OCI-LY1 (cell line): ENCODE measurements around the gene PRKACA.

Source experiments
- H2AFZ ChIP-seq: fragments of 200-600 bp; sonication (generic), shearing (Covaris generic); 2 replicates; pipeline ENCODE4 v1.6.0; 2014; ENCODE audit warnings: antibody characterized with exemption, mild to moderate bottlenecking, low read length
- H3F3A ChIP-seq: fragments of 200-600 bp; sonication (generic), shearing (Covaris generic); 2 replicates; pipeline ENCODE4 v1.6.0; 2014; ENCODE audit warnings: mild to moderate bottlenecking, antibody characterized with exemption, low read length, moderate library complexity; ENCODE audit not compliant: insufficient read depth
- H3K27ac ChIP-seq: fragments of 200-600 bp; sonication (generic); 2 replicates; pipeline ENCODE4 v1.5.1; 2014; ENCODE audit warnings: low read length, mixed run types, mild to moderate bottlenecking, low read depth; ENCODE audit not compliant: poor library complexity, severe bottlenecking
- H3K27me3 ChIP-seq: fragments of 200-600 bp; sonication (generic); 2 replicates; pipeline ENCODE4 v1.6.0; 2014; ENCODE audit warnings: antibody characterized with exemption, mild to moderate bottlenecking, low read length, moderate library complexity; ENCODE audit not compliant: insufficient read depth
- H3K36me3 ChIP-seq: fragments of 200-600 bp; sonication (generic); 2 replicates; pipeline ENCODE4 v1.6.1; 2014; ENCODE audit warnings: mild to moderate bottlenecking, antibody characterized with exemption, low read length, moderate library complexity, mixed read lengths; ENCODE audit not compliant: insufficient read depth
- H3K4me1 ChIP-seq: fragments of 200-600 bp; sonication (generic); 2 replicates; pipeline ENCODE4 v1.5.1; 2014; ENCODE audit warnings: mild to moderate bottlenecking, low read length, moderate library complexity; ENCODE audit not compliant: insufficient read depth, severe bottlenecking
- H3K4me2 ChIP-seq: fragments of 200-600 bp; sonication (generic), shearing (Covaris generic); 2 replicates; pipeline ENCODE4 v1.6.1; 2014; ENCODE audit warnings: low read length
- H3K4me3 ChIP-seq: fragments of 200-600 bp; sonication (generic); 2 replicates; pipeline ENCODE4 v1.5.1; 2014; ENCODE audit warnings: low read length, low read depth, mild to moderate bottlenecking, mixed read lengths; ENCODE audit not compliant: poor library complexity, severe bottlenecking
- H3K79me2 ChIP-seq: fragments of 200-600 bp; shearing (Covaris generic); 2 replicates; pipeline ENCODE4 v1.6.1; 2016; ENCODE audit warnings: mixed run types, low read length, mixed read lengths; ENCODE audit not compliant: insufficient read depth
- H3K9ac ChIP-seq: fragments of 200-600 bp; sonication (generic), shearing (Covaris generic); 2 replicates; pipeline ENCODE4 v1.6.1; 2014; ENCODE audit warnings: mild to moderate bottlenecking, low read length, mixed read lengths
- H3K9me2 ChIP-seq: fragments of 200-600 bp; sonication (generic), shearing (Covaris generic); 2 replicates; pipeline ENCODE4 v1.6.1; 2014; ENCODE audit warnings: low read depth, mild to moderate bottlenecking, low read length, mixed read lengths
- H3K9me3 ChIP-seq: fragments of 200-600 bp; shearing (Covaris generic); 2 replicates; pipeline ENCODE4 v1.6.1; 2014; ENCODE audit warnings: low read length, mixed read lengths
- H4K20me1 ChIP-seq: fragments of 200-600 bp; sonication (generic), shearing (Covaris generic); 2 replicates; pipeline ENCODE4 v1.6.0; 2016; ENCODE audit warnings: mild to moderate bottlenecking, low read length; ENCODE audit not compliant: insufficient read depth
- CTCF ChIP-seq: fragments of 200-600 bp; sonication (generic), shearing (Covaris generic); IDR thresholded peaks from 2 replicates; pipeline ENCODE4 v1.5.1; 2017; ENCODE audit warnings: mild to moderate bottlenecking, antibody characterized with exemption, low read length, moderate library complexity, mixed read lengths
- EZH2 ChIP-seq: fragments of 200-600 bp; sonication (generic), shearing (Covaris generic); IDR thresholded peaks from 2 replicates; pipeline ENCODE4 v1.8.0; 2017; ENCODE audit warnings: borderline replicate concordance, mixed run types, mild to moderate bottlenecking, antibody characterized with exemption, low read length, moderate library complexity, mixed read lengths

Gene PRKACA

GRCh38 chr19:14112051-14112808, 5.3 kb downstream of the PRKACA start:
- Histone ChIP-seq H3K9me3 (no peaks in the 10 kb centered on the region), H3K36me3 (no peaks in the 10 kb centered on the region), H3K9me2 (no peaks in the 10 kb centered on the region), H3K27ac (no peak overlapping the region), H3K27me3 (no peaks in the 10 kb centered on the region), H4K20me1 (no peaks in the 10 kb centered on the region), H3K9ac (no peak overlapping the region; the same call in 1 of the 2 replicates), H3K4me3 (no peak overlapping the region), H3F3A (no peaks in the 10 kb centered on the region), H3K4me2 (no peak overlapping the region), H2AFZ (no peak overlapping the region), H3K4me1 (peaks cover 42% of the 10 kb centered on the region), H3K79me2 (no peaks in the 10 kb centered on the region)
- TF ChIP-seq CTCF (no peak), EZH2 (no peak)

GRCh38 chr19:14111486-14111885, 6.1 kb downstream of the PRKACA start:
- Histone ChIP-seq H3K9ac (no peak overlapping the region), H3K9me3 (no peaks in the 10 kb centered on the region), H2AFZ (no peak overlapping the region), H3K9me2 (no peaks in the 10 kb centered on the region), H3K4me3 (no peak overlapping the region), H4K20me1 (no peaks in the 10 kb centered on the region), H3K27me3 (no peaks in the 10 kb centered on the region), H3F3A (no peaks in the 10 kb centered on the region), H3K4me1 (peaks cover 35% of the 10 kb centered on the region), H3K27ac (no peak overlapping the region), H3K79me2 (no peaks in the 10 kb centered on the region), H3K36me3 (no peaks in the 10 kb centered on the region), H3K4me2 (no peak overlapping the region)
- TF ChIP-seq CTCF (no peak), EZH2 (no peak)

- Histone ChIP-seq H3K4me2 (no peak overlapping the region), H3K9ac (no peak overlapping the region), H3F3A (no peaks in the 10 kb centered on the region), H3K4me1 (peaks cover 26% of the 10 kb centered on the region), H3K4me3 (no peak overlapping the region), H3K79me2 (no peaks in the 10 kb centered on the region), H2AFZ (no peak overlapping the region), H3K9me3 (no peaks in the 10 kb centered on the region), H3K27ac (no peak overlapping the region), H3K27me3 (no peaks in the 10 kb centered on the region), H3K9me2 (no peaks in the 10 kb centered on the region), H3K36me3 (peaks cover 2% of the 10 kb centered on the region; the same call in 1 of the 2 replicates), H4K20me1 (no peaks in the 10 kb centered on the region)
- TF ChIP-seq CTCF (no peak), EZH2 (no peak)
Observed at GRCh38 chr19:14110650-14111049, 6.9 kb downstream of the PRKACA start.
